T-cell (primary cell): ENCODE measurements around the gene BTBD17. TPM values are rescaled to one million over a fixed set of nuclear protein-coding genes. Genes with fewer than 3 reads are reported as not detected.

Experiments
- total RNA-seq, 35 experiments: library from RNA in 6 of 35; stranded (reverse) in 6 of 35; fragments of 120-200 nt in 1 of 35; gene quantifications; one replicate each; pipeline versions ENCODE4 v1.2.1 to v1.2.4 and lab custom pipeline; 2013 to 2026

The BTBD17 gene
- total RNA-seq, 5 donors from 2014 or later (not counting 1 experiment from before 2014, with no cell fraction given), result 0.26 TPM; not detected in 4

Other genes starting within 250 kb of the BTBD17 start
- gene RPL38, start 158.2 kb downstream of the BTBD17 start, total RNA-seq, result 1,000 to 10,000 TPM; 1,569 to 1,786 (median 1,717) TPM
- gene TTYH2, start 148.3 kb downstream of the BTBD17 start, total RNA-seq, result 10 to 100 TPM; 10.0 to 21.7 (median 16.0) TPM
- 1 to 10 TPM in 4 of 5 donors, under 1 TPM in 1; 0.80 to 5.3 (median 1.7) TPM for gene DNAI2, start 87.6 kb downstream of the BTBD17 start, total RNA-seq
- gene KIF19, start 35.6 kb downstream of the BTBD17 start, total RNA-seq, result 1 to 10 TPM in 1 of 5 donors, under 1 TPM in 4; 0.20 to 2.0 (median 0.53) TPM
- not detected for gene GPR142, start 5.6 kb upstream of the BTBD17 start, total RNA-seq
- gene GPRC5C, start 70.2 kb upstream of the BTBD17 start, total RNA-seq, result 1 to 10 TPM in 1 of 5 donors, under 1 TPM in 2, not detected in 2; 0.46 to 1.5 (median 0.55) TPM
- gene CD300A, start 104.8 kb upstream of the BTBD17 start, total RNA-seq, result 10 to 100 TPM in 4 of 5 donors, 1 to 10 TPM in 1; 9.2 to 18.8 (median 12.5) TPM
- gene CD300LB, start 169.6 kb upstream of the BTBD17 start, total RNA-seq, result not detected
- gene CD300C, start 184.2 kb upstream of the BTBD17 start, total RNA-seq, result under 1 TPM in 1 of 5 donors, not detected in 4; 0.18 TPM
- gene CD300H, start 205.6 kb upstream of the BTBD17 start, total RNA-seq, result not detected
- under 1 TPM in 1 of 5 donors, not detected in 4; 0.47 TPM for gene CD300LD, start 230.4 kb upstream of the BTBD17 start, total RNA-seq